Measurements from ENCODE around the gene IKZF3.

DNA sequence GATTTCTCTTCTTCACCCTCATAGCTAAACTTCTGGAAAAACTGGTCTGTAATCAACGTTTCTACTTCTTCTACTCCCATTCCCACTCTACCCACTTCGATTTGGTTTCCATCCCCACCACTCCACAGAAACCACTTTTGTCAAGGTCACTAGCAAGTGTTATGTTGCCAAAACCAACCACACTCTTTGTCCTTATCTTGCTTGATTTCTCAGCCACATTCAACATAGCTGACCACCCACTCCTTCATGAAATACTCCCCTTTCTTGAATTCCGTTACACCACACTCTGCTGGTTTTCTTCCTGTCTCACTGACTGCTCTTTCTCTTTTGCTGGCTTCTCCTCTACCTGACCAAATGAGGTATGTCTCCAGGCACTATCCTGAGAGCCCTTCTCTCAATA lies 11.9 kb downstream of the IKZF3 start:
- TF ChIP-seq GATA3 (IDR thresholded peaks at IDR 0.05; ENCODE audit: low read depth, low read length) (no peak), GATA2 (IDR thresholded peaks at IDR 0.05; ENCODE audit: low read depth, low read length) (no peak)
